GM21825 (cell line): Measurements from ENCODE around the gene SLC44A2.

Experiments
- ATAC-seq: cut with Tn5 transposase; IDR thresholded peaks from one replicate; pipeline ENCODE4 v1.9.1; 2021; ENCODE audit warnings: mild to moderate bottlenecking, moderate library complexity; ENCODE audit not compliant: unreplicated experiment

The SLC44A2 gene

DNA sequence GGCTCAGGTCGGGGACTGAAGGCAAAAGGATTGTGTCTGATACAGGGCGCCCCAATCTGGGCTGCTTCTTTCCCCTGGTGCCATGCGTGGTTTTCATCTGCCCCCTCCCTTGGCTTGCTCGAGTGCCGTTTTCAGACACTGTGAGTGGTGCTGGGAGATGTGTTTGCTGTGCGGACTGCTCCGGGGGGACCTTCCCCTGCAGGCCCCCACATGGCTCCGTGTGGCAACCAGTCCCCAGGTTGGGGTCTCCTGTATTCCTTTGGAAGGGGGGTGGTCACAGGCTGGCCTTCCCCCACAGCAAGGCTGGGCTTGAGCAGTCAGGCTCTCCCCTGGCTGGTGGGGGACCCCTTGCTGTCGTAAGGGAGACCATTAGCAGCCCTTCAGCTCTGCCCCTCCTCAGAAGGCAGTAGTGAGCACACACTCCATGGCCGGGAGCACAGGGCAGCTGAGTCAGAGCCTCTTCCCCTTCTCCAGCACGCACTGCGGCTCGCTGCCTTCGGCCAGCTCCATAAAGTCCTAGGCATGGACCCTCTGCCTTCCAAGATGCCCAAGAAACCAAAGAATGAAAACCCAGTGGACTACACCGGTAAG, 55.3 kb downstream of the SLC44A2 start:
- ATAC-seq, result no peak

DNA sequence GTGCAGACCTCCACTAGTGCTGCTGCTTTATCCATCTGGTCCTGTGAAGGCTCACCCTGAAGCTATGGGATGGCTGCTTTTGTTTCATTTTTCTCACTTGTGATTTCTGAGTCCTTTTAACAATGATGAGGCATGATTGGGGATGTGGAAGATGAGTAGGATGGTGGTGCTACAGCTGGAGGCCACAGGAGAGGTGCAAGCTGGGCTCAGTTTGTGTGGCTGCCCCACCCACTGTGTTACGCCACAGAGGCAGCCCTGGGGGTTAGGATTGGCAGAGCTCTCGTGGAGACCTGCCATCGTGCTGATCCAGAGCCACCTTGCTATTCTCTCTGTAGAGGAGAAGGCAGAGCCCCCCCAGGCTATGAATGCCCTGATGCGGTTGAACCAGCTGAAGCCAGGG, 56.3 kb downstream of the SLC44A2 start:
- ATAC-seq, result no peak

DNA sequence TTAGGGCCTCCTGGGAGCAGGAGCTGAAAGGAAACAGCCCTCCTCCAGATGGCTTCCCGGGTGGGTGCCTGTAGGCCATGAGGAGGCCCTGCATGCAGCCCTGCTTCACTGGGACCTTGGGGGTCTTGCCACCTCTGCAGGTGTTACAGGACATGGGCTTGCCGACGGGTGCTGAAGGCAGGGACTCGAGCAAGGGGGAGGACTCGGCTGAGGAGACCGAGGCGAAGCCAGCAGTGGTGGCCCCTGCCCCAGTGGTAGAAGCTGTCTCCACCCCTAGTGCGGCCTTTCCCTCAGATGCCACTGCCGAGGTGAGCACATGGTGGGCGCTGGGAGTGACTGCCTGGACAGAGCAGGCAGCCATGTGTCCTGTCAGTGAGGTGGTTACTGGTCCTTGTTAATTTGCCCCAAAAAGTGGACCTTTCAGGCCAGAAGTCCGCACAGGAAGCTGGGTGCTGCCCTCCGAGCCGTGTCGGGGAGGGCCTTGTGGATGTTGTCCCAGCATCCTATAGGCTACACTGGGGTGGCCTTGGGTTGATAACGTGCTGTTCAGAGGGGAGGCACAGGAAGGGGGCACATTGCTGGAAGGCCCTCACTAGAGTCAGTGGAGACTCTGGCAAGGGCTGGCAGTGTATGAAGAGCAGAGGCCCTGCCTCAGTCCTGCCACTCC, 57.2 kb downstream of the SLC44A2 start:
- ATAC-seq, result no peak

DNA sequence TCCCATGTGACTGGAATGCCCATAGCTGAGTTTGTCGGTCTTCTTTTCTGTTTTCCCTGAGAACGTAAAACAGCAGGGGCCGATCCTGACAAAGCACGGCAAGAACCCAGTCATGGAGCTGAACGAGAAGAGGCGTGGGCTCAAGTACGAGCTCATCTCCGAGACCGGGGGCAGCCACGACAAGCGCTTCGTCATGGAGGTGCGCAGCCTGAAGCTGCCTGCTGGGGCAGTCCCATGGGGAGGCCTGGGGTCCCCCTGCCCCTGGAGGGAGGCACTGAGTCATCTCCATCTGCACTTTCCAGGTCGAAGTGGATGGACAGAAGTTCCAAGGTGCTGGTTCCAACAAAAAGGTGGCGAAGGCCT, 57.7 kb downstream of the SLC44A2 start:
- no peak for ATAC-seq

DNA sequence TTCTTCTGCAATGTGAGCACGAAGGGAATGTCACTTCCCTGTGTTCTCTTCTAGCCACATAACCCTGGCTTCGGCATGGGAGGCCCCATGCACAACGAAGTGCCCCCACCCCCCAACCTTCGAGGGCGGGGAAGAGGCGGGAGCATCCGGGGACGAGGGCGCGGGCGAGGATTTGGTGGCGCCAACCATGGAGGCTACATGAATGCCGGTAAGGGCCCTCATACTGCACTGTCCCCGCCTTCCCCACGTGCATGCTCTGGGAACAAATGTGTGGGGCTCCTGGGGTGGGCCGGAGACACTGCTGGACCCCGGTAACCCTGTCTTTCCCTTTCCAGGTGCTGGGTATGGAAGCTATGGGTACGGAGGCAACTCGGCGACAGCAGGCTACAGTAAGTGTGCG, 58.2 kb downstream of the SLC44A2 start:
- no peak for ATAC-seq

DNA sequence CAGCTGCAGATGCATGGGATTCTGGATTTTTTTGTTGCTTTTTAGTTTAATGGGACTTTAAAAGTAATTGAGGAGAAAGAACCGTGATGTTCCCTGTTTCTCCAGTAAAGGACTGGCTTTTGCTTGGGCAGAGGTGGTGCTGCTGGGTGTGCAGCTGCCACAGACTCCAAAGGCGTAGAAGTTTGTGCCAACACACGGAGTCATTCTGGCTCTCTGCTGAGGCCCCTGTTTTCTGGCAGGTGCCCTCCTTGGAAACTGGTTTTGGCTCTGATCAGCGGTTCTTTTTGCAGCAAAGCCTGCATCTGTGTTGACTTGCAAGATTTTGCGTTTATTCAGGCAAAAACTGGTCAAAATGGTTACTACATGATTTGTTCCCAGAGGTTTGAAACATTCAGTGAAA, 59.9 kb downstream of the SLC44A2 start:
- no peak for ATAC-seq

DNA sequence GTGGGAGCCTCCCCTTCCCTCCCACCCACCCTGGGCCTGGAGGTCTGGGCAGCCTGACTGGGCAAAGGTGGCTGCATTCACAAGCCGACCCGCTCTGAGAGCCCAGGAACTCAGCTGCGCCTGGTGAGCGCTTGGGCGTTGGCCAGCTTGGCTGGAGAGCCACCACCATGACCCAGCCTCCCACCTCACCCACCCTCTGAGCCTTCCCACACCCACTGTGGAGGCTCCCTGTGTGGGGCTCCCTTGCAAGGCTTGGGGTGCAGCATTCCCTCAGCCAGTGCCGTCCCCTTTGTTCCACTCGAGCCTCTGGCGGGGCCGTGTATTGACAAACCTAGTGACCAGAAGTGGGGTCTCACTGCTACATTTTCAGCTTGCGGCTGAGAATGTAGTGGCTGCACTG, 60.8 kb downstream of the SLC44A2 start:
- ATAC-seq, result no peak

DNA sequence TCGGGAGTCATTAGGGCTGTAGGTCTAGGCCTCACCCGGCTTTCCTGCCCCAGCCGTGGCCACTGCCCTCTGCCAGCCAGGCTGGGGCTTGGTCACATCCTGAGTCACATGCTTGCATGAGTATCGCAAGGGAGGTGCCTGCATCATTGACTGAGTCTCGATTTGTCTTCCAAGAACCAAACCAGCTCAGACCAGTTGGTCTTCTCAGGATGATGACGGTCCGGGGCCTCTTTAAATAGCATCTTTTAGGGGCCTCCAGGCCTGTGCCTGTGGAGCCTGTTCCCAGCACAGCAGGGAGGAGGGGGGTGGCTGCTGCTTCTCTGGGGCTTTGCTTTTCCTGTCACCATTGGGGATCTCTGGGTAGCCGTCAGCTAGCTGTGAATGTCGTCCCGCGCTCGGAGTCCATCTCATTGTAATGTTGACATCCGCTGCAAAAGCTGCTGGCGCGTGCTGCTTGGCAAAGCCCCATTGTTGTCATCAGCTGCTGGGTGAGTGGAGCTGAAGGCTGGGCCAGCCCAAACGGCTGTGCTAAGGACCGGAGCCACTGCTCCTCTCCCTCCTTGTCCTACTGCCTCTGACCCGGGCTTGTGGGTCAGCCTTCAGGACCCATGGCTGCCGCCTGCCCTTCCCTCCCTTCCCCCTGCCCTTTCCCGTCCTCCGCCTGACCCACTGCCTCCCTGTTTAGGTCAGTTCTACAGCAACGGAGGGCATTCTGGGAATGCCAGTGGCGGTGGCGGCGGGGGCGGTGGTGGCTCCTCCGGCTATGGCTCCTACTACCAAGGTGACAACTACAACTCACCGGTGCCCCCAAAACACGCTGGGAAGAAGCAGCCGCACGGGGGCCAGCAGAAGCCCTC, 61.5 kb downstream of the SLC44A2 start:
- no peak for ATAC-seq

DNA sequence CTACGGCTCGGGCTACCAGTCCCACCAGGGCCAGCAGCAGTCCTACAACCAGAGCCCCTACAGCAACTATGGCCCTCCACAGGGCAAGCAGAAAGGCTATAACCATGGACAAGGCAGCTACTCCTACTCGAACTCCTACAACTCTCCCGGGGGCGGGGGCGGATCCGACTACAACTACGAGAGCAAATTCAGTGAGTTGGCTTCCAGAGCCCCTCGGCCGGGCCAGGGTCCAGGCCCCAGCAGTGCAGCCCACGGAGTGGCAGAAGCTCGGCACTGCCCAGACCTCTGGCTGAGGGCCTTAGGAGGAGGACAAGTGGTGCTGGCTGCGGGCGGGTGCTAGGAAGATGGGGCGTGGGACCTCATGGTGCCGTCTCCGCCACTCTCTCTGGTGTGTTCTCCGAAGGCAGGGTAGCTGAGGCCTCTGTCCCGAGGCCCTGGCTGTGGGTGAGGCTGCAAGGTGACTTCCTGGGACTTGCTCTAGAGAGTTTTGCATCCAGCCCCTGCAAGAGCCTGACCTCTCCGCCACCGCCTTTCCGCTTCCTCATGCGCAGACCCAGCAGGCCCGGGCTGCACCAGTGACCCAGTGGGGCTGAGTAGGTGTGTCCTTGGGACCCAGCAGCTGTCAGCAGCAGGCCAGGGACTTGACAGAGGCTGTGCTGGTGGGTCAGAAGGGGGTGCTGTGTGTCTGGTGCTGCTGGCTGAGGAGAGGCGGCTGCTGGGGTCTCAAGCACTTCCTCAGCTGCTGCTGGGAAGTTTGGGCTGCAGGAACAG, 62.4 kb downstream of the SLC44A2 start:
- ATAC-seq, result no peak

DNA sequence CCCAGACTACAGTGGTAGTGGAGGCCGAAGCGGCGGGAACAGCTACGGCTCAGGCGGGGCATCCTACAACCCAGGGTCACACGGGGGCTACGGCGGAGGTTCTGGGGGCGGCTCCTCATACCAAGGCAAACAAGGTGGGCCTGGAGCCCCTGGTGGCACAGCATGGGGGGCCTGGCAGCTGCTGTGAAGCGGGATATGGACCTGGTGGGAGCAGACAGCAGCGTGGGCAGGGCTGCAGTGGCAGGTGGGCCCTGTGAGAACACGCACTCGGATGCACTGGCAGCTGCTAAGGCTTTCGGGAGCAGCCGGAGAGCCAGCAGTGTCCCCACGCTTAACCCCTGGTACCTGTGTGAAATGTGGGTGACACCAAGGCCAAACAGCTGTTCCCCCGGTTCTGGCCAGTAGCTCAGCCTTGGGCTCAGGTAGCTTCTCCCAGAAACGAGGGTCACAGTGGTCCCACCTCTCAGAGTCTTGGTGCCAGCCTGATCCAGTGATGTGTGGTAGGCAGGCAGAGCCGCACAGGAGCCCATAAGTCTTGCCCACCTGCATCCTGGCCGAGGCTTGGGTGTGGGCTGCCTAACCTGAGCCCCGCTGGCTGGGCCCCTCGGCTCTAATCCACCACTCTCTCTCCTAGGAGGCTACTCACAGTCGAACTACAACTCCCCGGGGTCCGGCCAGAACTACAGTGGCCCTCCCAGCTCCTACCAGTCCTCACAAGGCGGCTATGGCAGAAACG, 63.4 kb downstream of the SLC44A2 start:
- no peak for ATAC-seq

DNA sequence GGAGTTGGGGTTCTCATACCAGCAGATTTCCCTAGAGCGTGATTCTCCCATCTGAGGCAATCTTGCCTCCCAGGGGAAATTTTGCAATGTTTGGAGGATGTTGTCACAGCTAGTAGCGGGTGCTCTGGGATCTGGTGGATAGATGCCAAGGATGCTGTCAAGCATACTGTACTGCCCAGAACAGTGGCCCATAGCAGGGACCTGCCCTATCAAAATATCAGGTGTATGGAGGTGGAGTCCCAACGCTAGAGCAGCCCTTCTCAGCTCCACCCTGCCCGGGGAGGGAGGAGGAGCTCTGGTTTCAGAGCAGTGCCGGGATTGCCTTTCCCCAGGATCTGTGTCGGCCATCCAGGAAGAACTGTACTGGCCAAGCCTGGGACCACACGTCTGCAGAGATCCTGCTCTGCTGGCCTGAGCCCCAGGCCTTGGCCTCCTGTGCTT, 65.0 kb downstream of the SLC44A2 start:
- ATAC-seq, result no peak

DNA sequence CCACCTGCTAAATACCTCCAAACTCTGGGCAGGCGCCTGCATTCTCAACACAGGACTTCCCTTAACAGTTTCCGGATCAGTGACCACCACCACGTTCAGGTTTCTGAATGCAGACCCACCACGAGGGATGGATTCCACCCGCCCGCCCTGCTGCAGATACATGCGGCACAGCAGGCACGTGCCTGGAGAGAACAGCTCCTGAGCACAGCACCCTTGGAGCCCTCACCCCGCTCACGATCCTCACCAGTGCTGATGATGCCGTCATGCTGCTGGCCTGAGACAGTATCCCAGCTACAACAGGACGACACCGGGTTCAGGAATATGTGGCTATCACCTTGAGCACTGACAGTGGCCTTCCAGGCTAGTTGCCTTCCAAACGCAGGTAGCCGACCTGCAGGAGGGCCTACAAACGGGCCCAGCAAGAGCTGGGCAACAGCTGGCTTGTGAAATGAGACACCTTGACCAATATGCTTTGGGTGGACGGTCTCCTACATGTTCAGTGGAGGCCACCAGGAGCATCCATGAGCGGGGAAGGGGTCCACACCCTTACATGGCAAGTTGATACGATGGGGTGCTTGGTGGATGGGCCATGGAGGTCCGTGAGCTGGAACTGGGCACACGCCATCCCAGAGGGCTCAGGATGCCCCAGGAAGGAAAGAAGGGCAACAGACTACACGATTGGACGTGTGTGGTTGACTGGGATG, 66.0 kb downstream of the SLC44A2 start:
- no peak for ATAC-seq

DNA sequence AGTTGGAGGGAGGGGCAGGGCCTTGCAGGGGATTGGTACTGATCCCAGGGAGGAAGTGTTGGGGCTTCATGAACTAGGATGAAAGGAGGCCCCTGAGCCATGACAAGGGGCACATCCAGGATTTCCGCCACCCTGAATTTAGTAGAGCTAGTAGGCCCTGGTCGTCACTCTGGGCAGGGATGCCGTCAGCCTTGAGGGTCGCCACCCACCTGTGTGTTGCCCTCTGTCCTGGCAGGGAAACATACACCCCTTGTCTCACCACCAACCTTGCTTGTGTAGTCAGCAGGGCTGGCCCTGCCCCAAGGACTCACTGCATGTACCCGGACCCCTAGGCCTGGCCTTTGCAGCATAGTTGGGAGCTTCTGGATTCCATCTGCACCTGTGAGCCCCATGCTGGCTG, 66.5 kb downstream of the SLC44A2 start:
- ATAC-seq, result no peak

DNA sequence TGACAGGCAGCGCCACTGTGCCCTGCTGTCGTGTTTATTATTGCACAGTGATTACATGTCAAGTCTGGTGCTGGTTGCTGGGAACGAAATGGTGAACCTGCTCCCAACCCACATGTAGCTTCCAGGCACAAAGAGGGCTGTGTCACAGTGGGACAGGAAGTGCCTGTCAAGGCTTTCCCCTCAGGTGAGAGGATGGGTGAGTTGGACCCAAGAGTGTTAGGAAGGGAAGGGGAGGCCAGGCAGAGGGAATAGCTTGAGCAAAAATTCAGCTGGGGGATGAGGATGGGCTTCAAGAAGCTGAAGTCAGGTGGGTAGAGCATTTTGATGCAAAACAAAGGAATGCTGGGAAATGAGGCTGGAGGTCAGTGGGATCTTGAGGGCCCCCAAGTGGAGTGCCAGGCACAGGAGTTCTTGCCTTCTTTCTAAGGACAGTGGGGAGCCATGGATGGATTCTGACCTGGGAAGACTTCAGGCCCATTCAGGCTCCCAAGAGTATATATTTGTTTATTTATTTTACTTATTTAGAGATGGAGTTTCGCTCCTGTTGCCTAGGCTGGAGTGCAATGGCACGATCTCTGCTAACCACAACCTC, 67.4 kb downstream of the SLC44A2 start:
- no peak for ATAC-seq
